NCI-H446 (cell line): ENCODE data around the gene TOPBP1.
"Not testable (repeated sequence)": the region's sequence is repeated elsewhere in the genome, so short reads cannot be mapped to it uniquely, and the experiment has no call there.

Experiments used
- DNase-seq, 2 experiments: peaks; one replicate each; lab custom pipeline; 2025; lab: John Stamatoyannopoulos, UW

TOPBP1 gene

DNA sequence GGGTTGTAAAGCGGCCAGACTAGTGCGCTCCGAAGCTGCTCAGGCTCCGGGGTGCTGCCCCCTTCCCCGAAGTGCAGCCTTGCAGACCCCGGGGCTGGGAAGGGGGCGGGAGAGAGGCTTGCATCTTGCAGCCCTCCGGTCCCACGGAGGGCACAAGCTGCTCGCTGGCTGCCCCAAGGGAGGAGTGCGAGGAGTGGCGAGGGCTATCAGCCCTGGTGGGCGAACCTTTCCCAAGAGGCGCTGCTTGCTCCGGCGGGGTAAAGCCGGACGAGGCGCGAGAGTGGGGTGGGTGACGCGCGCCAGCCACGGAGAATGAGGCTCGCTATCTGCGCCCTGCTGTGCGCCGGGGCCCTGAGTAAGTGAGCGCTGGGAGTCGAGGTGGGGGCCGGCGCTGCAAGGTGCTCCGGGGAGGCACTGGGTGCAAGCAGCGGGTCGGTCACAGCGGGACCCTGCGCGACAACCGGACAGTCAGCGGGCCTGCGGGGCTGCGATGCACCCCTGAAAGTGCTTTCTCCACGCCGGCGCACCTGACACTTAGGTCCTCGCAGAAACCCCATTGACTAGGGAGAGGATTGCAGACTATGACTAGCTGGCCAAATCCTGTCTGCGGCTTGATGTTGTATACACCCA lies 12.7 kb upstream of the TOPBP1 start:
- no peak for DNase-seq

DNA sequence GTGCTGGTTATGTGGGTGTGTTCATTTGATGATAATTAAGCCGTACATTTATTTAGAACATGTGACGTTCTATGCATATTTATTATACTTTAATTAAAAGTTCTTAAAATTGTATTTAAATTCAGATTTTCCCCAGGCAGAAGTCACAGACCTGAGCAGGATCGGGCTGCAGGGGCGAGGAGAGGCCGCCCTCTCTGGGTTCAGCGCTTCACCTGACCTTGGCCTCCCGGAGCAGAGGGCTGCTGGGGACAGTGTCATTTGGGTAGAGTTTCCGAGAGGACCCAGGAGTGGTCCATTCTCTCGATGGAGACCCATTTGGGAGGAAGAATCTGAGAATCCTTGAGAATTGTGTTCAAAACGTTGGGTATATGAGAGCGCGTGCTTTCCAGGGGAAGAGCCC lies 12.0 kb upstream of the TOPBP1 start:
- no peak for DNase-seq

DNA sequence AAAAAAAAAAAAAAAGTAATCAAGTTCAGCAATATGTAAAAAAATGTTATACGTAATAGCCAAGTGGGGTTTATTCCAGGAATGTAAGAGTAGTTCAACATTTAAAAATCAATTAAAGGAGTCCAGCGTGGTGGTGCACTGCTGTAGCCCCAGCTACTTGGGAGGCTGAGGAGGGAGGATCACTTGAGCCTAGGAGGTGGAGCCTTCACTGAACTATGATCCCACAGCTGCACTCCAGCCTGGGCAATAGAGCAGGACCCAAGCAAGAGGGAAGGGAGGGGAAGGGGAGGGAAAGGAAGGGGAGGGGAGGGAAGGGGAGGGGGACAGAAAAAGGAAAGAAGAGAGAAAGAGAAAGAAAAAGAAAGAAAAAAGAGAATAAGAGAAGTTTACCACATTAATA lies 10.7 kb upstream of the TOPBP1 start:
- DNase-seq, result no peak

DNA sequence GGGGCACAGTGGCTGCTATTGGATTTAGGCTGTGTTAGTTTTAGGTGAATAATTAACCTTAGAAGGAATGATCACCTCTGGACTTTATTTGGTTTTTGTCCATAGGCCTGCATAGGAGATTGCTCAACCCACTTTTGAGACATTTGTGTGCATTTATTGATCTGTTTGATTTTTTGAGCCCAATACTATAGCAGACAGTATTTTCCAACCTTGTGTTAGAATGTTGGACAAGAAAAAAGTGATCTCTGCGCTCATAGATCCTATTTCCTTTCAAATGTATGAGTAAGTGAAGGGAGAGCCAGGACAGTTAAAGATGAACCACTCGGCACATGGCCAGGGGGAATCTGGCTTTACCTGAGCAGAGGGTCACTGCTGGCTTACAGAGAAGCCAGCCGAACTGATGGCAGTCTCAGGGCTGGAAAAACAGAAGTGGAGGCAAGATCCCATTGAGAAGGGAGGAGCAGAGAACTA lies 8.8 kb upstream of the TOPBP1 start:
- no peak for DNase-seq

DNA sequence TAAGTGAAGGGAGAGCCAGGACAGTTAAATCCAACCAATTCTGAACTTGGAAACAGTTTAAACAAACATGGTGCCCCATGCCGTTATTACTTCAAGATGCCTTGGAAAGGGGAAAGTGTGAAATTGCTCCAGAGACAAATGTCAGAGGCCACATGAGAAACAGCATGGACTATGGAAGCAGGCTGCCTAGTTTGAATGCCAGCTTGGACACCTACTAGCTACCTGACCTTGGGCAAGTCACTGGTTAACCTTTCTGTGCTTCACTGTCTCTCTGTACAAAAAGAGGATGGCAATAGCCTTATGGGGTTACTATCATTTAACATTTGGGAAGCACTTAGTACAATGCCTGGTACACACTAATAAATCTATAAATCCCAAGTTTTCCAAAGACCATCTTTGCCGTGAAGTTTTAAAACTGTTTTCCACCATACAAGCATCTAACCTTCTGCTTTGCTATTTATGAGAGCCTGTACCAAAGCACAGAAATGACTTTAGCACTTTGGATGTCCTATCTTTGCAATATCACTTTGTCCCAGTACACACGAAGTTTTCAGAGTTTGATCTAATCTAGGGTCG lies 8.3 kb upstream of the TOPBP1 start:
- no peak for DNase-seq

DNA sequence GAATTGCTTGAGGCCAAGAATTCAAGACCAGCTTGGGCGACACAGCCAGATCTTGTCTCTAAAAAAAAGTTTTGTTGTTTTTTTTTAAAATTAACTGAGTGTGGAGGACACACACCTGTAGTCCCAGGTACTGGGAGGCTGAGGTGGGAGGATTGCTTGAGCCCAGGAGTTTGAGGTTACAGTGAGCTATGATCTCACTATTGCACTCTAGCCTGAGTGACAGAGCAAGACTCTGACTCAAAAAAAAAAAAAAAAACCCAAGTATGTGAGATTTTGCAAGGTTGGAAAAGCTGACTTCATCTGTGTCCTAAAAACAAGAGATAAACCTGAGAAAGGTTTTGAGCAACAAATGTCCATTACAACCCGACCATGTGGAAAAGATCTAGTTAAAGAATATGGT lies 5.4 kb upstream of the TOPBP1 start:
- no peak for DNase-seq

DNA sequence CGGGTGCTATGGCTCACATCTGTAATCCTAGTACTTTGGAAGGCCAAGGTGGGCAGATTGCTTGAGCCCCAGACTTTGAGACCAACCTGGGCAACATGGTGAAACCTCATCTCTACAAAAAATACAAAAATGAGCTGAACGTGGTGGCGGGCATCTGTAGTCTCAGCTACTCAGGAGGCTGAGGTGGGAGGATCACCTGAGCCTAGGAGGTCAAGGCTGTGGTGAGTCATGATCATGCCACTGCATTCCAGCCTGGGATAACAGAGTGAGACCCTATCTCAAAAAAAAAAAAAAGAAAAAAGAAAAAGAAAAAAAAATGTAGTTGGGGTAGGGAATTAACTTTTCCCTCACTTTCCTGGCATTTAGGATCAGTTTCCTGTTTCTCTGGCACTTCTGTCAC lies 3.4 kb upstream of the TOPBP1 start:
- DNase-seq, result not testable (repeated sequence)

DNA sequence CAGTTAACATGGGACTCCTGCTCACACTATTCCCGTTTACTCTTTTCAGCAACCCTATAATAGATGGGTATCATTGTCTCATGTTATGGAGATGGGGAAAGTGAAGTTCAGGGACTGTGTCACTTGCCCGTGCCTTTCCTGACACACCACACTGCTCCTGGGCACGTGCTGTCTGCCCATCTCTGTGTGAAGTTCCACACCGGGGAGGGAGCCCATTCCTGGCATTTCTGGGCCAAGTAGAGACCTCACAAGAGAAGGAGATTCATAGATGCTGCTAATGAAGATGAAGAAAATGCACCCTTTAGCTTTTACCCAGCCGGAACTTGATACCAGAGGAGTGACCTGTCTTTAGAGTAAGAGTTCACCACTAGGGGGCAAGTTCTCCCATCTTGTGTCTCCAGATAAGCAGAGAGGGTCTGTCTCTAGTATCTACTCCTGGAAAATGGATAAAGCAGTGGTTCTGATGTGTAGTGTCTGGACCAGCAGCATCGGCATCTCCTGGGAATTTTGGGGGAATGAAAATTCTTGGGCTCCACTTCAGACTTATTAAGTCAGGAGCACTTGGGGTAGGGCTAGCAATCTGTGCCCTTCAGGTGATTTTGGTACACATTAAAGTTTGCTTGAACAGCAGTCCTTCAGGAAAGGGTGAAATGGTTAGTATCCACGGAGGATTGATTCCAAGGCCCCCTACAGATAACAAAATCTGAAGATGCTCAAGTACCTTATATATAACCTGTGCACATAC lies 2.0 kb upstream of the TOPBP1 start:
- DNase-seq, result peak; percentile 51 to 78

DNA sequence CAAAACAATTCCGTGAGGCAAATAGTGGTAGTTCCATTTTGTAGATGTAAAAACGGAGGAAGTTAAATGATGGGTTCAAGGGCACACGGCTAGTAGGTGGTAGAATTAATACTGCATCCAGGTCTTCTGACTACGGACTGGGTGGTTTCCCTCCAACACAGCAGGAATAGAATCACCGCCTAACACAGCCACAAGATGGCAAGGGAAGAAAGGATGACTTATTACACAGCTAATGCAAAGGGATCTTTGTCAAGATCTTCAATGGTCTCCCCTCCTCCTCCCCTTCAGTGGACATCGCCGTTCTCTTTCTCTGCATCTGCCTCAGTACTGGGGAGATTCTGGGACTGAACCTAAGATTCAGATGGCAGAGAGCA lies 524 bp upstream of the TOPBP1 start:
- DNase-seq, result no peak

DNA sequence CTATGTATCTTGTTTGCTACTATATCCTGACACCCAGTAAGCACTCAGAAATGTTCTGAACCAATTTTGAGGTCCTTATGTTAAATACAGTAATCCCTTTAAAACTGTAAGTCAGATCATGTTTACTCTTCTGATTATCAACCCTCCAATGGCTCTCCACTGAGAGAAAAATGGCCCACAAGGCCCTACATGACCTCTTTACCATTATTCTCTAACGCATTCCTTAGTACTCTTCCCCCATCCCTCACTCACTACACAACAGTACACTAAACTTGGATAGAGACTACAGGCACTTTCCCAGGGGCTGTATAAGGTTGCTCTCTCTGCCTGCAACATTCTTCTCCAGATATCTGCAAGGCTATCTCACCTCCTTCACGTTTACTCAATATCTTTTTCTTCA lies 1.9 kb downstream of the TOPBP1 start:
- no peak for DNase-seq

DNA sequence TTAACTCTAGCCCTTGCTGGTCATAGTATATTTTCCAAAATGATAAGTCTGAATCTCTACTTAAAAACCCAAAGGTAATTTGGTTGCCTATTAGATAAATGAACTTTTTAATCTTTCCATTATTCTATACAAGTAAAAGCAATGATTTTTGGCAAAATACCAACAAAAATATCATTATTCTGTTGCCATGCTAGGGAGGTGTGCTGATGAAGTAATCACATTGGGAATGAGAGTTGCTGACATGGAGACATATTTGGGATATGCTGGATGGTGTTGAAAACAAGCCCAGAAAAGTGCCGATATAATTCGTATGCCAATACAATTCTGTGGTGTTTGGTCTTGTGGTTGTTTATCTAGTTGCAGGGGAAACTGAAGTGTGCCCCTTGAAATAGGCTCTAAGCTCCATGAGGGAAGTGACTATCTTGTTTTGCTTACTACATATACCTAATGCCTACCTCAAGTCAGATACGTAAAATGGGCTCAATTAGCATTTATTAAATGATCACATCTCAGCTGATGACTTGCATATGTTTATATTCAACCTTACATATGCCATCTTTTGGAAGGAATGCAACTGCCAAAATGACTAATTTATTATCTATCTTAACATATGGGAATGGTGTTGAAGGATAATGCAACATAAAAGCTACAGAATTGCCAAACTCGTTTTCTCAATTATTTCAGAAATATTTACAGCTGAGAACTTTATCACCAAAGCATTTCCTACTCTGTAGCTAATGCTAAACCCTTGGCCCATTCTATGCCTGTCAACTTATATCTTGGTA lies 5.8 kb downstream of the TOPBP1 start:
- DNase-seq, result no peak

DNA sequence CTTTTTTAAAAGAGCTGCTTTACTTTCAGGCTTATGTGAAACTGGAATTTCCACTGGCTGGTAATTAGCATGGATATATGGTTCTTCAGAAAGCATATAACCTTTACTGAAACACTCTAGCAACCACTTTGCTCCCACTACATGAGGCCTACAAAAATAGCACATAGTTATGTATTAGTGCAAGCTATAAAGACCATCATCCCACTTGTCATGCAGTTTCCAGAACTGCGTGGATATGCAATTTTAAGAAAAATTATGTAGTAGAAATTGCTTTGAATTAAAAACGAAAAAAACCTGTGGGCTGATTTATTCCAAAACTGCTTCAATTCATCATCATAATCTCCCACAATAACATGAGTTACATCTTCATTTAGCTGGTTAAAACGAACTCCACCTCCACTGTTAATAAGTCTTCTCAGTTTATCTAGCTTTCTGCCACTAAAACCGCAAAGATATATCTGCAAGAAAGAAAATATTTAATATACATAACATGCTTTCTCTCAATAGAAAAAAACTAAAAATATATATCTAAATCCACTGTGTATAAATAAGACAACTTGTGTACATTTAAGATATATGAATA lies 12.2 kb downstream of the TOPBP1 start:
- DNase-seq, result no peak

DNA sequence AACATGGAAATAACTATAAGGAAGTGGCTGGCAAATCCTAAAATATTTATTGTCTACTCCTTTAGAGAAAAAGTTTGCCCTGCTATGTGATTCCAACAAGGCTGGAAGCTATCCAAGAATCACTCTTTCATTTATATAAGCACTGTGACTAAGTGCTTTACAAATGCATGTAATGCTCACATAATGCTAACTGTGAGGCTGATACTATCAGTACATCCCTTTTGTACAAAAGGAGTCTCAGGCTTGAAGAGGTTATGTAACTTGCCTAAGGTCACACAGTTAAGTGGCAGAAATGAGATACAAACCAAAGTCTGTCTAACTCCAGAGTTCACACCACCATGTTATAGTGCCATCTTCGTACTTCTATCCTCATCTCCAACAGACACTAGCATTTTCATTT lies 17.0 kb downstream of the TOPBP1 start:
- no peak for DNase-seq

DNA sequence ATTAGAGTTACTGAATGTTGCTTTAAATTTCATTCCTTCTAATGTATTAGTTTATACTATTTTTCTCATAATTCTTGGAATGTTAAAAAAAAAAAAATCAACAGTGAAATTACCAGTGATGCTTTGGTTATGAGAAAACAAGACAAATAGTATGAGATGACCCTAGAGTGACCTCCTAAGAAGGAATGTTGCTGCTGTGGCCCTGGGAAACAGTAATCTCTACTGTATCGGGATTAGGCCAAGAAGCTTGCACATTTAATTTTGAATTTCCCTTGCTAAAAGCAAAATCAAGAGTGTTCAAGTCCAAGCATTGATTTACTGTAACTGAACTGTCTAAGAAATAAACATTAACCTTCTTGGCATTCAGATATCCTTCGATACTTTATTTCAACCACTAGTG lies 18.1 kb downstream of the TOPBP1 start:
- no peak for DNase-seq

DNA sequence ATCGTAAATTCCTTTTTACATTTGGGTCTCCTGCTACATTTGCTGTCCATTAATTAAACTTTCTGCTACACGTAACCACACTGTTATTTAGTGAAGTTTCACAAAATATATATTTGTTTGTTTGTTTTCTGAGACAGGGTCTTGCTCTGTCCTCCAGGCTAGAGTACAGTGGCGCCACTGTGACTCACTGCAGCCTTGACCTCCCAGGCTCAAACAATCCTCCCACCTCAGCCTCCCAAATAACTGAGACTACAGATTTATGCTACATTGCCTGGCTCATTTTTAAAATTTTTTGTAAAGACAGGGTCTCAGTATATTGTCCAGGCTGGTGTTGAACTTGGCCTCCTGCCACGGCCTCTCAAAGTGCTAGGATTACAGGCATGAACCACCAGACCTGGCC lies 20.5 kb downstream of the TOPBP1 start:
- DNase-seq, result no peak

DNA sequence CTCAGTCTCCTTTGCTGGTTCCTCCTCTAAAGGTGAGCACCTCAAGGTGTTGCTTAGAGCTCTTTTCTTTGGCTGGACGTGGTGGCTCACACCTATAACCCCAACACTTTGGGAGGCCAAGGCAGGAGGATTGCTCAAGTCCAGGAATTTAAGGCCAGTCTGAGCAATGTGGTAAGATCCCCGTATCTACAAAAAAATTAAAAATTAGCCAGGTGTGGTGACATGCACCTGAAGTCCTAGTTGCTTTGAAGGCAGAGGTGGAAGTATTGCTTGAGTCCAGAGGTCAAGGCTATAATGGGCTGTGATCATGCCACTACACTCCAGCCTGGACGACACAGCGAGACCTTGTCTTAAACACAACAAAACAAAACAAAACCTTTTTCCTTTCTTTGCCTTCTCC lies 28.3 kb downstream of the TOPBP1 start:
- DNase-seq, result no peak

DNA sequence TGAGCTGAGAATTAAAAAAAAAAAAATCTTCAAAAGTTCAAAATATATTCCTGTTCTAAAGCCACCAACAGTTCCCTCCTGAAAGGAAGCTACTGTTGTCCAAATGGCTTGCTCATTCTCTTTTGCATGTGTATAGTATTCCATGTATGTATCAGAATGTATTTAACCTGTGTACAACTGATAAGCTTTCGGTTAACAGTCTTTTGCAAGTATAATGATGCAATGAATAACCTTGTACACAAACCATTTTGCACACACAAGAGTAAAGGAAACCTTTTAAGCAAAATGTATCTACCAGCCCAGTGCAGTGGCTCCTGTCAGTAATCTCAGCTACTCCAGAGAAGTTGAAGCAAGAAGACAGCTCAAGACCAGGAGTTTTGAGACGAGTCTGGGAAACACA lies 32.6 kb downstream of the TOPBP1 start:
- DNase-seq, result no peak

DNA sequence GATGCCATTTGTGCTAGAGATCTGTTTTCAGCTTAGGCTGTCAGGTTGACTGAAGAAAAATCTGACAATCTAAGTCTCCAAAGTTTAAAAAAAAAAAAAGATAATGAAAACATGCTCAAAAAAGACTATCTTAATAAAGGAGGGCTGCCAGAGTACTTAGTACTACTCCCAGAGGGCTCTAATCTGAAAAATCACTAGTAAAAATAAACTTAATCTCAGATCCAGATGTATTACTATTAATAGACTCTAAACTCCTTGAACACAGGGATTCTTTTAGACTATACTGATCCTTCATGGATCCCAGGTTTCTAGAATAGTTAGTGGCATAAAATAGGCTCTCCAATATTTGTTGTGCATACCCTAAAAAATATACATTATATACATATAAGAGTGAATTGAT lies 34.0 kb downstream of the TOPBP1 start:
- no peak for DNase-seq

DNA sequence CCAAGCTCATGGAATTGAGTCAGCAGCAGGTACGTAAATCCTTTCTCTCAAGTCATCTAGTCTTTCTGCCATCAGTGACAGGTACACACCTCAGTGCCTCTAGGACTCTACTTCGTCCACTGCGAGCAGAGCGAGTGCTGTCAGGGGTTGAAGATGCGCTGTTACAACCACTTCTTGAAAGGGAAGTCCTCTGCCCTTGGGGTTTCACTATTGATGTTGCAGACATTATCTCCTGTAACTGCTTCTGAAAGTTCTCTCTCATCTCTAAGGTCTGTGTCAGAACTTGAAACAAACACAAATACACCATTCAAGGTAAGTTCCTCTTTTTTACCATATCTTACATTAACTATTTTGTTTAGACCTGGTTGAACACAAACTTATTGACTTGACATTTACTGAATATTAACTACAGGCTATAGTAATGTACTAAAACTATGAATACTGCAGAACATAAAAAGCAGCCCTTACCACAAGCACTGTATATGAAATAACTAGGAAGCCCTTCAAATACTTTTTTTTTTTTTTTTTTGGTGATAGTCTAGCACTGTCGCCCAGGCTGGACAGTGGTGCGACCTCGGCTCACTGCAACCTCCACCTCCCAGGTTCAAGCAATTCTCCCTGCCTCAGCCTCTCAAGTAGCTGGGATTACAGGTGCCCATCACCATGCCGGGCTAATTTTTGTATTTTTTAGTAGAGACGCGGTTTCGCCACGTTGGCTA lies 41.5 kb downstream of the TOPBP1 start:
- no peak for DNase-seq

DNA sequence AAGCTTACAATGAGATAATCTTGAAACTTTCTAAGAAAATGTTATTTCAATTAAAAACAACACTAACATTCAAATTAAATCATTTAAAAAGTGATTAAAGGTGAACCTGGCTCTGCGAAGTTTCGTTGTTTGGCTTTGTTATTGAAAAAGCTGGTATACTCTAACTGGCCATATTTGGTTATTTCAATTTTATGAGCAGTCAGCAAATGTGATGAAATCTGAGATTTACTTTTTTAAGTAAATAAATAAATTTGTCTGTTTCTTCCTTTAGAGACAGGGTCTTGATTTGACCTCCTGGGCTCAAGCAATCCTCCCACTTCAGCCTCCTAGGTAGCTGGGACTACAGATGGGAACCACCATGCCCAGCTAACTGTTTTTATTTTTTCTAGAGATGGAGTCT lies 50.2 kb downstream of the TOPBP1 start:
- no peak for DNase-seq

DNA sequence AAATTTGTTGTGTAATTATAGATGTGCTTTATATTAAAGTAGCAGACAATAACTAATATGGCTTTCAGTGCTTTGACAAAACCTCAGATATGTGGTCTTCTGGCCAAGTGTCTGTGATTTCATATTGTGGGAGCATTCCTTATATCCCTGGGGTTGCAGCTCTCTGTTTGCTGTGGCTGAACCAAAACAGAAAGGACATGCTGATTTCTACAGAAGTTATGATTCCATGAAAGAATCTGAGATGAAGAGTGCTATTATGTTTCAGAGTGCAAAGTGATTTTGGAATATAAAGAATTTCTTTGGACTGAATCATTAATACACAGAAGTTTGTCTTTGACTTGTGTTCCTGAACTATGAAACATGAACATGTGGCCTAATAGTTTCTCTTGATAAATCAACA lies 51.7 kb downstream of the TOPBP1 start:
- no peak for DNase-seq

DNA sequence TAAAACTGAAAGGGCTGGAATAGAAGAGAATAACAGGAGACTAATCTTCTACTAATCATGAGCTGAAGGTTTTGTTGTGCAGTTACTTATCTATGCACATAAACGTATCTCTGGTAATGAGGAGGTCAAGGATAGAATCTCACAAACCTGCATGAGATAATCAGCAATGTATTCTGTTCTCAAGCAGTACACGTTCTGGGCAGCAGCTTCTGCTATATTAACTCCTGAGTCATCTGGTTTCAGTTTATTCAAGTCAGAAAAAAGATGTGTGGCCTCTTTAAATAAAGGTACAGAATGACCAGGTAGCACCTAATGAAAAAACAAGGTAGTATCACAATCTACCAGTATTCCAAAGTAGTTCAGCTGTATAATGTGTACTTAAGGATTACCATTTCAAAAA lies 53.4 kb downstream of the TOPBP1 start:
- no peak for DNase-seq
